Naive thymus-derived CD8-positive, alpha-beta T cell (primary cell): ENCODE data around the gene HMCN1. TPM values are rescaled to one million over a fixed set of nuclear protein-coding genes. Genes with fewer than 3 reads are reported as not detected.

Source experiments
- ATAC-seq, 2 donors: fragments of 150-1000 bp; cut with Tn5 transposase in 1 of 2; sonication (Bioruptor Pico), chemical (Tn5 transposase) in 1 of 2; 1 replicate in 1 of 2; 2 replicates in 1 of 2; pipeline ENCODE4 v1.10.0; 2021; ENCODE audit warnings: mild to moderate bottlenecking in 2 of 2, moderate library complexity in 2 of 2
- POLR2A ChIA-PET: fragments of 350-600 bp; sonication (Branson Sonifier 250); formaldehyde crosslinking; loops from one replicate; lab custom pipeline; 2021; ENCODE audit warnings: antibody characterized with exemption; lab: Charles Lee
- DNase-seq, 10 donors: peaks; one replicate each; pipeline versions ENCODE4 v3.0.0 to v3.0.0-alpha.2; 2020 to 2022
- H3K27ac Mint-ChIP-seq, 10 donors: one replicate each; pipeline ENCODE4 v1.8.0; 2020 to 2022; ENCODE audit warnings: mild to moderate bottlenecking in 10 of 10, mixed read lengths in 10 of 10, moderate library complexity in 4 of 10, inconsistent platforms in 1 of 10
- H3K27me3 Mint-ChIP-seq, 5 donors: one replicate each; pipeline ENCODE4 v1.8.0; 2021 to 2022; ENCODE audit warnings: mixed read lengths in 5 of 5
- H3K36me3 Mint-ChIP-seq, 3 donors: one replicate each; pipeline ENCODE4 v1.8.0; 2020 to 2022; ENCODE audit warnings: mixed read lengths in 3 of 3, mild to moderate bottlenecking in 2 of 3, inconsistent platforms in 1 of 3
- H3K4me1 Mint-ChIP-seq, 4 donors: one replicate each; pipeline ENCODE4 v1.8.0; 2021 to 2022; ENCODE audit warnings: mixed read lengths in 4 of 4
- H3K4me3 Mint-ChIP-seq, 10 donors: one replicate each; pipeline ENCODE4 v1.8.0; 2020 to 2022; ENCODE audit warnings: mild to moderate bottlenecking in 10 of 10, mixed read lengths in 10 of 10, moderate library complexity in 6 of 10, inconsistent platforms in 1 of 10
- H3K9me3 Mint-ChIP-seq, 9 donors: one replicate each; pipeline ENCODE4 v1.8.0; 2020 to 2022; ENCODE audit warnings: mixed read lengths in 9 of 9, mild to moderate bottlenecking in 3 of 9, inconsistent platforms in 1 of 9, moderate library complexity in 1 of 9
- polyA plus RNA-seq, 3 donors: library from polyadenylated mRNA; unstranded; fragments of 300-500 nt; fragmentation: Illumina TruSeq; gene quantifications; one replicate each; pipeline ENCODE4 v1.2.3, GENCODE V29; 2021
- total RNA-seq, 8 experiments: library from RNA in 2 of 8; stranded (reverse) in 2 of 8; gene quantifications; one replicate each; pipeline ENCODE4 v1.2.3 and lab custom pipeline; 2021 to 2026

Gene HMCN1
- total and polyA plus RNA-seq, 5 experiments from 2014 or later = 0.14 to 0.26 TPM; not detected in 3

DNA sequence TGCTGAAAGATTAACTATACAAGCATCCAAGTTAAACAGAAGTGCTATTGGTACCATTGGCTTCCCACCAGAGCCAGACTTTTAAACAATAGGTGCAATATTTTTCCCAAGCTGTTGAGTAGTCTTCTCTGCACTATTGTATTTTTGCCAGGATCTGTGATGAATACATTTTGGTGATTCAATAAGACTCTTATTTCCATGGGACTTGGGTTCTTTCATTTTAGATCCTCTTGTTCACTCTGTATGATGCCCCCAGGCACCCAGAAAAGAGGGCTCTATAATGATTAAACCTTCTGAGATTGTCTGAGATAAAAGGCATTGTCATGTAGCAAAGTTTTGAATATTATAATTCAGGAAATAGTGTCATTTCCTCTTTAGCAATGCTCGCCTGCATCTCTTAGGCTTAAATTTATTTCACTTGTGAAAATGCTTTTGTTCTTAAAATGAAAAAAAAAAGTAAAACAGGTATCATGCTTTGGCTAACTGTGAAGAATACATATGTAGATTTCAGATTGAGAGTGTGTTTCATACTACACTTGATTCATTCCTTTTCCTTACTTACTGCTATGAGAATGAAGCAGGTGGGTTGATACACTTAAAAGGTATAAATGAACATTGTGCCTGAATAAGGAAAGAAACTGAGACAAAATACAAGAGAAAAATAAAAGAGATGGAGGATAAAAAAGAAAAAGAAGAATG, 275.0 kb downstream of the HMCN1 start:
- peaks cover 0 to 3% (median 0%) of the 10 kb centered on the region in 5 donors for H3K27me3 Mint-ChIP-seq
- POLR2A ChIA-PET = no interaction called here
- peak overlapping the region in 1 of 10 donors; percentile 41 for H3K27ac Mint-ChIP-seq
- H3K4me1 Mint-ChIP-seq = peaks cover 0 to 4% (median 2%) of the 10 kb centered on the region in 4 donors
- DNase-seq = no peak
- no peaks in the 10 kb centered on the region for H3K36me3 Mint-ChIP-seq
- peaks cover 0 to 4% (median 0%) of the 10 kb centered on the region in 9 donors for H3K9me3 Mint-ChIP-seq
- no peak overlapping the region for H3K4me3 Mint-ChIP-seq
- peak in 1 of 2 donors; percentile 44 for ATAC-seq

DNA sequence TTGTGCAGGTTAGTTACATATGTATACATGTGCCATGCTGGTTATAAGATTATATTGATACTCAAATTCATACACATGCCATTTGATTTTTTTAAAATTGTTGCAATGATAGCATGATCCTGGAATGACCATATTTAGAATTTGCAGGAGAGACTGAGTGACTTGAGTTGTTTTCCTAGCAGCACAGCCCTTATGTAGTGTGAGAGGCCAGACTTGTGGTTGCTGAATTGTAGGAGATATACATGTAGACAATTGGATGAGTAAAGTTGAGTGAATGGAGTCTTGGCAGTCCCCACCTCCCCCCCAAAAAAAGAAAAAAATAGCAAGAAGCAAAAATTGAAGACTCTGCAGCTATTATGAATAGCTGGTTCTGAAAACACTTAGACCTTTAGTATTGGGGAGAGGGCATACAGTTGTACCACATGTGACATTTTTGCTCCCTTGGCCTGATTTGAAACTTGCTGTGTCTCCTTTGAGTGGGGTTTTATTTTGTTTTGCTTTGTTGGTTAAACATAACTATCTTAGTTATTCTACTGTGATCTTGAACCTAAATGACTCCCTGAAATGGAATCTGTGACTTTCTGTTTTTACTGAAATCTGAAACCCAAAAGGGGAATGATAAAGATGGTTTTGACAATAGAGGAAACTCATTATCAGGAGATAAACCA, 280.3 kb downstream of the HMCN1 start:
- peaks cover 0 to 9% (median 0%) of the 10 kb centered on the region in 5 donors for H3K27me3 Mint-ChIP-seq
- no peaks in the 10 kb centered on the region for H3K36me3 Mint-ChIP-seq
- no peak overlapping the region for H3K4me3 Mint-ChIP-seq
- no peak overlapping the region for H3K27ac Mint-ChIP-seq
- no peak for ATAC-seq
- H3K4me1 Mint-ChIP-seq = peaks cover 0 to 1% (median under 1%) of the 10 kb centered on the region in 4 donors
- POLR2A ChIA-PET = no interaction called here
- no peak for DNase-seq
- H3K9me3 Mint-ChIP-seq = no peaks in the 10 kb centered on the region

DNA sequence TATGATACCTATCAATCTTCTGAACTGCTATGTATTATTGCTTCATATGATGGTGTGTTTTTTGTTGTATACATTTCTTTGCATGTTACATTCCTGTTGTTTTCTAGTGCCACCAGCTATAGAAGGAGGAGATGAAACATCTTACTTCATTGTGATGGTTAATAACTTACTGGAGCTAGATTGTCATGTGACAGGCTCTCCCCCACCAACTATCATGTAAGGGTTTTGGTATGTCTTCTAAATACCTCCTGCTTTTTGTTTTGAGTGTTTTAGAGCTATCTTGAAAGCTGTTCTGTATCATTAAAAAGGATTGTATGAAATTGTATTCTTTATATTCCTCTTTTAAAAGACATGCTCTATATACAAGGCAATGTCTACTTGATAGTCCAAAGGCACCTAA, 282.7 kb downstream of the HMCN1 start:
- no peaks in the 10 kb centered on the region for H3K4me1 Mint-ChIP-seq
- H3K9me3 Mint-ChIP-seq = no peaks in the 10 kb centered on the region
- H3K4me3 Mint-ChIP-seq = no peak overlapping the region
- DNase-seq (no peak), ATAC-seq (no peak)
- no peak overlapping the region for H3K27ac Mint-ChIP-seq
- POLR2A ChIA-PET = no interaction called here
- H3K36me3 Mint-ChIP-seq = no peaks in the 10 kb centered on the region
- H3K27me3 Mint-ChIP-seq = peaks cover 0 to 10% (median 0%) of the 10 kb centered on the region in 5 donors

DNA sequence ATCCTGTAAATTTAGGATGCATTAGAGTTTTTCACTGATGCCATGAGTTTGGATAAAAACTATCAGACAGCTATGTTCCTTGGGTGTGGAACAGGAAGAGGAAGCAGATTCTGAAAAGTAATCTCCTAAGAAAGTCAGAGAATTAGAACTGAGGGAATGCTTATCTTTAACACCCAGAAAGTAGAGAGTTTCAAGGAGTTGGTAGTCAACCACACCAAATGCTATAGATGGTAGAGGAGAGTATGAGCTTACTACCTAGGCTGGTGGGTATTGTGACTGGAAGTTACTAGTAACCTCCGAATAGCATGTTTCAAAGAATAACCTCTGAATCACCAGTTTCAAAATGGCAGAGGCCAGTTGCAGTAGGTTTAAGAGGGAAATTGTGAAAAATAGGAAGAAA, 288.0 kb downstream of the HMCN1 start:
- H3K36me3 Mint-ChIP-seq = no peaks in the 10 kb centered on the region
- H3K4me1 Mint-ChIP-seq = no peaks in the 10 kb centered on the region

DNA sequence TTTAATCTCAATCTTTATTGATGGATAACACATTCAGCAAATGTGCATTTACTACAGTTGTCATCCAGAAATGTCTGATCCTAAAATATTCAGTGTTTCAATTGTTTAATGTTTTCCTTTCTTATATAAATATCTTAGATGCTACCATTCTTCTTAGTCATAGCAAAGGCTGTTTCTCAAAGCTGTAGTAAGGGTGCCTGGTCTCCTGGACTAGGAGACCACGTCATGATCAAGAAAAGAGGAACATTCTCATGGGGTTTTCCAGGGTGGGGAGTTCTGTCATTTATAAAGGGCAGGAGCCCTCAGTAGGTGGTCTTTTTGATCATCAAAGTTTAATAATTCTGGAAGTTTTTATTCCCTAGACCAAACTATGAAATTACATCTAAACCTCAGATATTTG, 292.8 kb downstream of the HMCN1 start:
- H3K4me3 Mint-ChIP-seq = no peak overlapping the region
- H3K36me3 Mint-ChIP-seq = peaks cover 0 to 13% (median 0%) of the 10 kb centered on the region in 3 donors
- peaks cover 0 to 4% (median 1%) of the 10 kb centered on the region in 5 donors for H3K27me3 Mint-ChIP-seq
- peaks cover 2 to 26% (median 15%) of the 10 kb centered on the region in 9 donors for H3K9me3 Mint-ChIP-seq
- DNase-seq (no peak), ATAC-seq (no peak)
- no peaks in the 10 kb centered on the region for H3K4me1 Mint-ChIP-seq
- POLR2A ChIA-PET = no interaction called here
- no peak overlapping the region for H3K27ac Mint-ChIP-seq

More for the DNA sequence above, 288.0 kb downstream of the HMCN1 start:
- DNase-seq = no peak
- no peak for ATAC-seq
- Mint-ChIP-seq H3K9me3 (no peaks in the 10 kb centered on the region), H3K27me3 (peaks cover 0 to 10% (median 0%) of the 10 kb centered on the region in 5 donors), H3K27ac (no peak overlapping the region), H3K4me3 (no peak overlapping the region)
- POLR2A ChIA-PET = no interaction called here

DNA sequence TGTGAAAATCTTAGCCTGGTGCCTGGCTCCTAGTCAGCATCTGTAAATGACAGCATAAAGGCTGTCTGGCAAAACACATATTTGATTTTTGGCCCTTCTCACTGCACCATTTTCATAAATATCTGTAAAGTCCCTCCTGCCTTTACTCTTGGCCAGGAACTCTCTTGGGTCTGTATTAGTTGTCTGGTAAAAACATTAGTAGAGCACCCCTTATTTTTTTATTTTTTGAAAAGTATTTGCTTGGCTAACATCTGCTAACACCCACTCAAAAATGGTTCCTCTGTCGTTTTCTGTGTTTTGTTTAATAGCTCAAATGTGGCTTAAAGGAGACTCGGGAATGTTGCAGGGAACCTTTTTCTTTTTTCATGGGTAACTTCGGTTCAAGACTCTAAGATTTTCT, 293.4 kb downstream of the HMCN1 start:
- no peak for DNase-seq
- Mint-ChIP-seq H3K4me1 (no peaks in the 10 kb centered on the region), H3K4me3 (no peak overlapping the region), H3K27ac (no peak overlapping the region), H3K27me3 (peaks cover 0 to 8% (median 1%) of the 10 kb centered on the region in 5 donors), H3K9me3 (peaks cover 2 to 33% (median 15%) of the 10 kb centered on the region in 9 donors), H3K36me3 (peaks cover 0 to 13% (median 0%) of the 10 kb centered on the region in 3 donors)
- ATAC-seq = no peak
- POLR2A ChIA-PET = no interaction called here

DNA sequence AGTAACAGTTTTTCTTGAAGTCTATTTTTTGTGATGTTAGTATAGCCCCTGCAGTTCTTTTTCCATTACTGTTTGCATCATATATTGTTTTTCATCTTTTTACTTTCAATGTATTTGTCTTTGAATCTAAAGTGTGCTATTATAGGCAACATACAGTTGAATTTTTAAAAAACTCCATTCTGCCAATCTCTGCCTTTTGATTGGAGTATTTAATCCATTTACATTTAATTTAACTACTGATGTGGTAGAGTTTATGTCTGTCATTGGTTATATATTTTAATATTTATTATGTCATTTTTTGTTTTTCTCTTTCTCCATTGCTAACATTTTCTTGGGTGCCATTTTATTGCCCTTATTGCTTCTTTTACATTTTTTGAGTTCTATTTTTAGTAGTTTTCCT, 296.3 kb downstream of the HMCN1 start:
- DNase-seq (no peak), ATAC-seq (no peak)
- POLR2A ChIA-PET = no interaction called here
- peaks cover 2 to 37% (median 15%) of the 10 kb centered on the region in 9 donors for H3K9me3 Mint-ChIP-seq
- peaks cover 0 to 13% (median 0%) of the 10 kb centered on the region in 3 donors for H3K36me3 Mint-ChIP-seq
- no peak overlapping the region for H3K4me3 Mint-ChIP-seq
- no peaks in the 10 kb centered on the region for H3K4me1 Mint-ChIP-seq
- no peak overlapping the region for H3K27ac Mint-ChIP-seq
- peaks cover 2 to 10% (median 3%) of the 10 kb centered on the region in 5 donors for H3K27me3 Mint-ChIP-seq

DNA sequence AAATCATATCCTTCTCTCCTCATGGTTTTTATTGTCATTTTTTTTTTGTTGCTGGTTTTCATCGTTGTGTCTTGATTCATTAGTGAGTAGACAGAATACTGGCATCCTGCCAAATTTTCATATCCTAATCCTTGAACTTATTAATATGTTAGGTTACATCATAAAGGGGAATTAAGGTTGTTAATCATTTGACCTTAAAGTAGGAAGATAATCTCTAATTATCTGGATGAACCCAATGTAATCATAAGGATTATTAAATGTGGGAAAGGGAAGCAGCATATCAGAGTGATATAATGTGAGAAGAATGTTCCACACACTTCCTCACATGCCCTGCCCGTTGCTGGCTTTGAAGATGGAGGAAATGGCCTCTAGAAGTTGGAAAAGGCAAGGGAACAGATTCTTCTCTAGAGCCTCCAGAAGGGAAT, 299.7 kb downstream of the HMCN1 start:
- DNase-seq = no peak
- ATAC-seq = no peak
- H3K4me1 Mint-ChIP-seq = no peaks in the 10 kb centered on the region
- peaks cover 0 to 13% (median 0%) of the 10 kb centered on the region in 3 donors for H3K36me3 Mint-ChIP-seq
- H3K9me3 Mint-ChIP-seq = peaks cover 6 to 37% (median 15%) of the 10 kb centered on the region in 9 donors
- no peak overlapping the region for H3K27ac Mint-ChIP-seq
- H3K4me3 Mint-ChIP-seq = no peak overlapping the region
- POLR2A ChIA-PET = no interaction called here
- peaks cover 3 to 10% (median 6%) of the 10 kb centered on the region in 5 donors for H3K27me3 Mint-ChIP-seq

DNA sequence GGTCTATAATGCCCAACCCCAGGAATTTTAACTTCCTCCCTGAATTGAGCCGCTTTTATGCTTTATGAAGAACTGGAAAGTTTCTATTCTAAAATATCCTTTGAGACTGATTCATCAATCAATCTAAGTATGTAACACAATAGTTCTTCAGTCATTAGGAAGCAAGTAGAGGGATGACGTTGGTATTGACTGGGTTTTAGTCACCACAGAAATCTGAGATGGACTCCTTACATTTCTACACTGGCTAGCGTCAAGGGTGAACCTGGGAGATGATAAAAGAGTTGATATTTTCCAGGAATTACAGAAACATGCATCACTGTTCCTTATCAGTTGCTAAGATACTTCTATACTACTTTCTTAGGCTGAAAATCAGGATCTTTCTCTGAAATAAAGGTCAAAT, 308.0 kb downstream of the HMCN1 start:
- peaks cover 0 to 8% (median 5%) of the 10 kb centered on the region in 5 donors for H3K27me3 Mint-ChIP-seq
- H3K27ac Mint-ChIP-seq = no peak overlapping the region
- POLR2A ChIA-PET = no interaction called here
- no peaks in the 10 kb centered on the region for H3K36me3 Mint-ChIP-seq
- no peak overlapping the region for H3K4me3 Mint-ChIP-seq
- no peaks in the 10 kb centered on the region for H3K4me1 Mint-ChIP-seq
- no peak for ATAC-seq
- H3K9me3 Mint-ChIP-seq = peaks cover 0 to 3% (median 0%) of the 10 kb centered on the region in 9 donors
- no peak for DNase-seq

DNA sequence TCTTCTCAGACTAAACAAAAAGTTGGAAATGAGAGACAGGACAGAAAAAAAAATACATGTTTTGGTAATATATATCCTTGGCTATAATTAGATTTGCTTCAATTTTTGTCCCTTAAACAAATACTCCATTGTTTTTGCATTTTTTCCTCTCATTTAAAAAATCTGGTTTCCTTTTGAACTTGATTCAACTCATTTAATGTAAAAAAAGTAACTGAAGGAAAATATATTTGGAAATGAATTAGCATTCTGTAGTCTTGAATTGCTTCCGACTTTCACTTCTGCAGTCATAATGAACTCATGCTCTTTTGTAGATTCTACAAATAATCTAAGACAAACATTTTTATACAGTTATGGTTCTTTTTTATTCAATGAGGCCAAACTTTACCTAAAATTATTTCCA, 309.1 kb downstream of the HMCN1 start:
- DNase-seq = no peak
- Mint-ChIP-seq H3K4me1 (no peaks in the 10 kb centered on the region), H3K27ac (no peak overlapping the region), H3K4me3 (no peak overlapping the region), H3K9me3 (peaks cover 0 to 3% (median 0%) of the 10 kb centered on the region in 9 donors), H3K36me3 (no peaks in the 10 kb centered on the region), H3K27me3 (peaks cover 0 to 7% (median 5%) of the 10 kb centered on the region in 5 donors)
- POLR2A ChIA-PET = no interaction called here
- ATAC-seq = no peak

DNA sequence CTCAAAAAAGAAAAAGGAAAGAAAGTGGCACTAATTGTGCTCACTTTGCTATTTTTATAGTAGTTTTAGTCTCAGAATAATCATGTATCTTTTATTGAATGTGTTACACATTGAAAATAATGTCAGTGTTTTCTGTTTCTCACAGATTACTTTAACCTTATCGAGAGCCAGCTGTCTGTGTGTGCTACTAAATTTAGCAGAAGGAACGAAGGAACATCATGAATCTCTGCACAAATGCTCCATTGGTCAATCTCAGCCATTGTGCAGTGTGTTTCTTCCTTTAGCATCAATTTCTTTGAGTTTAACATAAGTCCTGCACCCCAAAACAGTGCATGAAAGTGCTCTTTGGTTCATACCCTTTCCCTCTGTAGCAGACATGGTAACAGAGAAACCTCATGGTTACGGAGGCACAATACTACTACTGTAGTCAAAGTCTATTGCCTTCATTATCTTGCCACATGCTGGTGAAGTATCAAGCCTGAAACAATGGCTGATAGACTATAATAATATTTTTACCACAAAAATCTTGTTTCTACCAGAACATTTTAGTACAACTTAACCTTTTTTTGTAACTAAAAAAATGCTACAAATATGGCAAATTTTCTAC, 310.0 kb downstream of the HMCN1 start:
- no peak for DNase-seq
- peaks cover 0 to 3% (median 0%) of the 10 kb centered on the region in 9 donors for H3K9me3 Mint-ChIP-seq
- no peak for ATAC-seq
- no peak overlapping the region for H3K27ac Mint-ChIP-seq
- H3K4me1 Mint-ChIP-seq = no peaks in the 10 kb centered on the region
- H3K36me3 Mint-ChIP-seq = no peaks in the 10 kb centered on the region
- peaks cover 0 to 8% (median 5%) of the 10 kb centered on the region in 5 donors for H3K27me3 Mint-ChIP-seq
- POLR2A ChIA-PET = no interaction called here
- H3K4me3 Mint-ChIP-seq = no peak overlapping the region

DNA sequence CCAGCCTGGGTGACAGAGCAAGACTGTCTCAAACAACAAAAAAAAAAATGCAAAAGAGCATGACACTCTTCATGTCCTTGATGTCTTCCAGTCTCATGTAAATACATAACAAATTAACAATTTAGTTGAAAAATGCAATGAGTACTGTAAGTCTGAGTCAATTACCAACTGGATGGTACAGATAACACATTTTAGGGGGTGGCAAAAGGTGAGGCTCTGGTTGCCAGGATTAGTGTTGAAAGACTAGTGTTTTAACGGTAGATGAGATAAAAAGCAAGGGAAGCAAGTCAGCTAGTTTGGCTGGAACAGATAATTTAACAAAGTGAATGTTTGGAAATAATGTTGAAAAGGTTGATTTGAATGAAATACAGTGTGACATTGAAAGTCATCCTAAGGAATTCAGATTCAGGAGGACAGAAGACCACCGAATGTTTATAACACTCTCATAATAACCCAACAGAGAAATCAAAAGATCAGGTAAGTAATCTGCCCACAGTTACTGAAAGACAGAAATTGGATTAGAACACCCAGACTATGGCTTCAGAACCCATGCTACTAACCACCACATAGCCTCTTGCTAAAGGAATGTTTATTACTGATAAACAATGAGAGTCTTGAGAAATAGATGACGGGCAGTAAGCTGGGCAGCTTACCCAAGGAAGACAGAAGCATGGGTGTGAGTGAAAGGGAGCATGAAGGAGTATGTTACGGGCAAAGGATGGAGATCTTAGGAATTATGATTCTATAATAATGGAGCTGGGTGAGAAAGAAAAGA, 312.4 kb downstream of the HMCN1 start:
- POLR2A ChIA-PET = no interaction called here
- no peak overlapping the region for H3K4me3 Mint-ChIP-seq
- H3K27me3 Mint-ChIP-seq = peaks cover 0 to 8% (median 5%) of the 10 kb centered on the region in 5 donors
- DNase-seq (no peak), ATAC-seq (no peak)
- peaks cover 0 to 3% (median 0%) of the 10 kb centered on the region in 9 donors for H3K9me3 Mint-ChIP-seq
- H3K36me3 Mint-ChIP-seq = no peaks in the 10 kb centered on the region
- peak overlapping the region in 1 of 10 donors; percentile 54 for H3K27ac Mint-ChIP-seq
- no peaks in the 10 kb centered on the region for H3K4me1 Mint-ChIP-seq
